ENCODE results near the gene EFHC1. TPM values are rescaled to one million over a fixed set of nuclear protein-coding genes. Genes with fewer than 3 reads are reported as not detected.
"Not testable (repeated sequence)": the region's sequence is repeated elsewhere in the genome, so short reads cannot be mapped to it uniquely, and the experiment has no call there.

Gene EFHC1
- total and polyA plus RNA-seq, 10 donors, result 9.3 to 40.3 (median 16.8) TPM

- intact Hi-C loops (cut with DNase I; ENCODE audit: low total_unique reads), result no loop called here
- no peak overlapping the region for H3K27ac ChIP-seq
- peaks cover 0 to 17% (median 0%) of the 10 kb centered on the region in 6 donors for H3K36me3 ChIP-seq
- H3K4me1 ChIP-seq, result peaks cover 0 to 28% (median 21%) of the 10 kb centered on the region in 6 donors
- WGBS, 5 donors, result 86 to 95% (median 91%) methylated on average over 4 of the region's 4 CpGs
- DNase-seq, result no peak
- TF ChIP-seq POLR2A (IDR thresholded peaks at IDR 0.05), result no peak
- TF ChIP-seq CTCF (IDR thresholded peaks at IDR 0.05 in 8 of 11, conservative IDR thresholded peaks at IDR 0.05 in 3 of 11), result no peak
- TF ChIP-seq POLR2AphosphoS5 (IDR thresholded peaks at IDR 0.05), result no peak
- H3K9me3 ChIP-seq, result no peaks in the 10 kb centered on the region
- H3K27me3 ChIP-seq (replicated peaks in 1 of 7), result no peaks in the 10 kb centered on the region
- H3K4me3 ChIP-seq, result no peak overlapping the region
Measured at GRCh38 chr6:52381249-52381648, 38.9 kb upstream of the EFHC1 start.

- Histone ChIP-seq H3K4me3 (no peak overlapping the region), H3K36me3 (peaks cover 0 to 17% (median 0%) of the 10 kb centered on the region in 6 donors), H3K4me1 (peaks cover 1 to 18% (median 4%) of the 10 kb centered on the region in 6 donors), H3K27me3 (replicated peaks in 1 of 7) (no peaks in the 10 kb centered on the region), H3K9me3 (peaks cover 0 to 6% (median 0%) of the 10 kb centered on the region in 8 donors), H3K27ac (no peak overlapping the region)
- intact Hi-C loops (cut with DNase I; ENCODE audit: low total_unique reads), result no loop called here
- no peak for DNase-seq
- WGBS, 5 donors, result 83 to 94% (median 92%) methylated on average over 2 of the region's 2 CpGs
- TF ChIP-seq POLR2A (IDR thresholded peaks at IDR 0.05), result no peak
- TF ChIP-seq POLR2AphosphoS5 (IDR thresholded peaks at IDR 0.05), result no peak
- no peak for TF ChIP-seq CTCF (IDR thresholded peaks at IDR 0.05 in 8 of 11, conservative IDR thresholded peaks at IDR 0.05 in 3 of 11)
Measured at GRCh38 chr6:52384145-52384766, 35.9 kb upstream of the EFHC1 start.

GRCh38 chr6:52385074-52385473 lies 35.1 kb upstream of the EFHC1 start:
- H3K36me3 ChIP-seq, result peaks cover 0 to 14% (median 0%) of the 10 kb centered on the region in 6 donors
- H3K27me3 ChIP-seq (replicated peaks in 1 of 7), result no peaks in the 10 kb centered on the region
- TF ChIP-seq POLR2AphosphoS5 (IDR thresholded peaks at IDR 0.05) (no peak), POLR2A (IDR thresholded peaks at IDR 0.05) (no peak), CTCF (IDR thresholded peaks at IDR 0.05 in 8 of 11, conservative IDR thresholded peaks at IDR 0.05 in 3 of 11) (no peak)
- 74 to 82% (median 81%) methylated on average over 4 of the region's 4 CpGs for WGBS, 5 donors
- H3K4me3 ChIP-seq, result no peak overlapping the region
- DNase-seq, result no peak
- peaks cover 9 to 26% (median 12%) of the 10 kb centered on the region in 6 donors for H3K4me1 ChIP-seq
- H3K27ac ChIP-seq, result no peak overlapping the region
- intact Hi-C loops (cut with DNase I; ENCODE audit: low total_unique reads), result no loop called here
- H3K9me3 ChIP-seq, result peaks cover 0 to 6% (median 0%) of the 10 kb centered on the region in 8 donors

- DNase-seq; H3K9me3 ChIP-seq; H3K27me3 ChIP-seq (replicated peaks in 1 of 7); H3K36me3 ChIP-seq; H3K4me3 ChIP-seq; intact Hi-C loops (cut with DNase I; ENCODE audit: low total_unique reads): not testable (repeated sequence)
- H3K4me1 ChIP-seq, result peaks cover 17 to 48% (median 25%) of the 10 kb centered on the region in 6 donors
- peak overlapping the region in 3 of 8 donors; percentile 69 to 87 (median 79) for H3K27ac ChIP-seq
- whole genome bisulfite sequencing, 5 donors, result 72 to 88% (median 80%) methylated on average over 4 of the region's 4 CpGs
Measured at GRCh38 chr6:52388119-52388518, 32.0 kb upstream of the EFHC1 start.
